Measurements from ENCODE around the gene MEPCE.

DNA sequence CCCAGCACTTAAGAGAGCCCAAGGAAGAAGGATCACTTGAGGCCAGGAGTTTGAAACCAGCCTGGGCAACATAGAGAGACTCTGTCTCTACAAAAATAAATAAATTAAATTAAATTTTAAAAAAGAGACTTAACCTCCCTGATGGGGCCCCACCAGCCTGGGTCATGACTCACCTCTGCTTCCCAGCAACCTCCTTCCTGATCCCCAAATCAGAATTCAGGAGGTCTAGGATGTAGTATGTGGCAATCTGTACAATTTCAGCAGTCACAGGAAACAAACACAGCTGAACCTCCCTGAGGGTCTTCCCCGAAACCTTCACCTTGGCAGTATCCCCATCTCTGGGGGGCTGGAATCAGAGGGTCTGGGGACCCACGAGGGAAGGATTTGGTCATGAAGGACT is 16.4 kb downstream of the MEPCE start:
- TF ChIP-seq, protein P1, sequence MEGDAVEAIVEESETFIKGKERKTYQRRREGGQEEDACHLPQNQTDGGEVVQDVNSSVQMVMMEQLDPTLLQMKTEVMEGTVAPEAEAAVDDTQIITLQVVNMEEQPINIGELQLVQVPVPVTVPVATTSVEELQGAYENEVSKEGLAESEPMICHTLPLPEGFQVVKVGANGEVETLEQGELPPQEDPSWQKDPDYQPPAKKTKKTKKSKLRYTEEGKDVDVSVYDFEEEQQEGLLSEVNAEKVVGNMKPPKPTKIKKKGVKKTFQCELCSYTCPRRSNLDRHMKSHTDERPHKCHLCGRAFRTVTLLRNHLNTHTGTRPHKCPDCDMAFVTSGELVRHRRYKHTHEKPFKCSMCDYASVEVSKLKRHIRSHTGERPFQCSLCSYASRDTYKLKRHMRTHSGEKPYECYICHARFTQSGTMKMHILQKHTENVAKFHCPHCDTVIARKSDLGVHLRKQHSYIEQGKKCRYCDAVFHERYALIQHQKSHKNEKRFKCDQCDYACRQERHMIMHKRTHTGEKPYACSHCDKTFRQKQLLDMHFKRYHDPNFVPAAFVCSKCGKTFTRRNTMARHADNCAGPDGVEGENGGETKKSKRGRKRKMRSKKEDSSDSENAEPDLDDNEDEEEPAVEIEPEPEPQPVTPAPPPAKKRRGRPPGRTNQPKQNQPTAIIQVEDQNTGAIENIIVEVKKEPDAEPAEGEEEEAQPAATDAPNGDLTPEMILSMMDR (IDR thresholded peaks at IDR 0.05 in 2 of 3, conservative IDR thresholded peaks at IDR 0.05 in 1 of 3; ENCODE audit: insufficient read depth in 2 of 3, low read depth in 1 of 3, low read length in 3 of 3) = no peak
- TF ChIP-seq TAF1 (IDR thresholded peaks at IDR 0.05; ENCODE audit: control insufficient read depth, extremely low read depth, insufficient read depth, low read length, severe bottlenecking) (no peak), ZFX (CRISPR knock-in tag; IDR thresholded peaks at IDR 0.05) (no peak), YY1 (IDR thresholded peaks at IDR 0.05; ENCODE audit: borderline replicate concordance in 1 of 3, control insufficient read depth in 1 of 3, extremely low read depth in 1 of 3, insufficient read depth in 3 of 3, insufficient read length in 1 of 3, insufficient replicate concordance in 2 of 3, low read depth in 1 of 3, low read length in 2 of 3) (no peak), GATAD2B (IDR thresholded peaks at IDR 0.05; ENCODE audit: borderline replicate concordance) (no peak), RBM39 (optimal IDR thresholded peaks at IDR 0.05; ENCODE audit: low read depth, low read length) (no peak), FUS (optimal IDR thresholded peaks at IDR 0.05; ENCODE audit: low read depth, low read length) (no peak)
- TF ChIP-seq, protein P2, sequence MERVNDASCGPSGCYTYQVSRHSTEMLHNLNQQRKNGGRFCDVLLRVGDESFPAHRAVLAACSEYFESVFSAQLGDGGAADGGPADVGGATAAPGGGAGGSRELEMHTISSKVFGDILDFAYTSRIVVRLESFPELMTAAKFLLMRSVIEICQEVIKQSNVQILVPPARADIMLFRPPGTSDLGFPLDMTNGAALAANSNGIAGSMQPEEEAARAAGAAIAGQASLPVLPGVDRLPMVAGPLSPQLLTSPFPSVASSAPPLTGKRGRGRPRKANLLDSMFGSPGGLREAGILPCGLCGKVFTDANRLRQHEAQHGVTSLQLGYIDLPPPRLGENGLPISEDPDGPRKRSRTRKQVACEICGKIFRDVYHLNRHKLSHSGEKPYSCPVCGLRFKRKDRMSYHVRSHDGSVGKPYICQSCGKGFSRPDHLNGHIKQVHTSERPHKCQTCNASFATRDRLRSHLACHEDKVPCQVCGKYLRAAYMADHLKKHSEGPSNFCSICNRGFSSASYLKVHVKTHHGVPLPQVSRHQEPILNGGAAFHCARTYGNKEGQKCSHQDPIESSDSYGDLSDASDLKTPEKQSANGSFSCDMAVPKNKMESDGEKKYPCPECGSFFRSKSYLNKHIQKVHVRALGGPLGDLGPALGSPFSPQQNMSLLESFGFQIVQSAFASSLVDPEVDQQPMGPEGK (CRISPR knock-in tag; IDR thresholded peaks at IDR 0.05; ENCODE audit: borderline replicate concordance) = no peak
